ENCODE results near the gene ASCC1.

DNA sequence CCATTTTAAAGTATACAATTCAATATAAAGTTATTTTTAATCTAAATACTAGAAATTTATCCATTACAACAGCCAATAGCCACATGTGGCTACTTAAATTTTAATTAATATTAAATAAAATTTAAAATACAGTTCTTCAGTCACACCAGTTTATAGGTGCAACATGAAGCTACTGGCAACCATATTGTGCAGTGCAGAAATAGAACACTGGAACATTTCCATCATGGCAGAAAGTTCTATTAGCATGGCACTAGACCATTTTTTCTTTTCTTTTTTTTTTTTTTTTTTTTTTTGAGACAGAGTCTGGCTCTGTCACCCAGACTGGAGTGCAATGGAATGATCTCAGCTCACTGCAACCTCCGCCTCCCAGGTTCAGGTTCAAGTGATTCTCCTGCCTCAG is 5.2 kb upstream of the ASCC1 start:
- TF ChIP-seq, protein P1, sequence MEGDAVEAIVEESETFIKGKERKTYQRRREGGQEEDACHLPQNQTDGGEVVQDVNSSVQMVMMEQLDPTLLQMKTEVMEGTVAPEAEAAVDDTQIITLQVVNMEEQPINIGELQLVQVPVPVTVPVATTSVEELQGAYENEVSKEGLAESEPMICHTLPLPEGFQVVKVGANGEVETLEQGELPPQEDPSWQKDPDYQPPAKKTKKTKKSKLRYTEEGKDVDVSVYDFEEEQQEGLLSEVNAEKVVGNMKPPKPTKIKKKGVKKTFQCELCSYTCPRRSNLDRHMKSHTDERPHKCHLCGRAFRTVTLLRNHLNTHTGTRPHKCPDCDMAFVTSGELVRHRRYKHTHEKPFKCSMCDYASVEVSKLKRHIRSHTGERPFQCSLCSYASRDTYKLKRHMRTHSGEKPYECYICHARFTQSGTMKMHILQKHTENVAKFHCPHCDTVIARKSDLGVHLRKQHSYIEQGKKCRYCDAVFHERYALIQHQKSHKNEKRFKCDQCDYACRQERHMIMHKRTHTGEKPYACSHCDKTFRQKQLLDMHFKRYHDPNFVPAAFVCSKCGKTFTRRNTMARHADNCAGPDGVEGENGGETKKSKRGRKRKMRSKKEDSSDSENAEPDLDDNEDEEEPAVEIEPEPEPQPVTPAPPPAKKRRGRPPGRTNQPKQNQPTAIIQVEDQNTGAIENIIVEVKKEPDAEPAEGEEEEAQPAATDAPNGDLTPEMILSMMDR (IDR thresholded peaks at IDR 0.05), result no peak
- no peak for TF ChIP-seq POLR2A (IDR thresholded peaks at IDR 0.05)
- TF ChIP-seq POLR2AphosphoS5 (IDR thresholded peaks at IDR 0.05; ENCODE audit: insufficient read depth in 1 of 2, low read depth in 1 of 2), result no peak
